NB4 (cell line): ENCODE results near the gene JPH3.

Experiments used
- CTCF ChIP-seq: IDR thresholded peaks from one replicate; pipeline ENCODE4 v1.5.1; 2012; ENCODE audit warnings: low read depth, low read length
- MAX ChIP-seq: IDR thresholded peaks from 2 replicates; pipeline ENCODE4 v1.6.1; 2011; ENCODE audit warnings: low read depth, low read length
- MYC ChIP-seq: IDR thresholded peaks from 2 replicates; pipeline ENCODE4 v1.6.1; 2011; ENCODE audit warnings: low read depth, low read length
- POLR2A ChIP-seq: IDR thresholded peaks from 2 replicates; pipeline ENCODE4 v1.6.1; 2011; ENCODE audit warnings: mild to moderate bottlenecking; ENCODE audit not compliant: insufficient read length; ENCODE audit errors: extremely low read depth

GRCh38 chr16:87736008-87736382, 133.7 kb downstream of the JPH3 start:
- TF ChIP-seq POLR2A (no peak), CTCF (no peak), MYC (no peak), MAX (no peak)
